Measurements from ENCODE around the gene AQP12A.

AQP12A gene

DNA sequence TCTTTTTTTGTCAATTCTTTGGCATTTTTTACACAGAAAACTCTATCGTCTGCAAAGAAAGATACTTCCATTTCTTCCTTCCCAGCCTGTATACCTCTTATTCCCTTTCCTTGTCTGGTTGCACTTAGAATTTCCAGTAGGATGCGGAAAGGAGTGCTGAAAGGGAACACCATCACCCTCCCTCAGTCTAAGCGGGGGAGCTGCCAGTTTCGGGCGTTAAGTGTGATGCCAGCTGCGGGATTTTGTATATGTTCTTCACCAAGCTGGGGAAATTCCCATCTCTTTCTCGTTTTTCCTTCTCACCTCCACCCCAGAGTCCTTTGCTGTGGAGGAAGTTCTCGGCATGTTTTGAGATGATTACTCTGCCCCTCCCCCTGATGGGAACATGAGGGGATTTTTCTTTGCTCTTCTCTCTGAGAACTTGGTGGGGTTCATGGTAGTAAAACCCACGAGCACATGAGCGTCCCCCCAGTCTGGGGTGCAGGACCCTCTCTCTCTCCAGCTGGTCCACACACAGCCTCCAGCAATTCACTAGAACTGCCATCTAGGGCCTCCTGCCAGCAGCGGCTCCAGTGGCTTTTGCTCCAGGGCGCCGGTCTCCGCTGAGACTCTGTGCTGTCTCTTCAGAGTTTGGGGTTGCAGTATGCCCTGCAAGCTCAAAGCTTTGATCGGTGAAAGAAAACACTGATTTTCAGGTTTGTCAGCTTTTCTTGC is 15.5 kb downstream of the AQP12A start:
- DNase-seq (ENCODE audit: low read depth in 2 of 2): no peak

- no peak for DNase-seq (ENCODE audit: low read depth in 2 of 2)
Observed at GRCh38 chr2:240707821-240708220, 16.2 kb downstream of the AQP12A start.

DNA sequence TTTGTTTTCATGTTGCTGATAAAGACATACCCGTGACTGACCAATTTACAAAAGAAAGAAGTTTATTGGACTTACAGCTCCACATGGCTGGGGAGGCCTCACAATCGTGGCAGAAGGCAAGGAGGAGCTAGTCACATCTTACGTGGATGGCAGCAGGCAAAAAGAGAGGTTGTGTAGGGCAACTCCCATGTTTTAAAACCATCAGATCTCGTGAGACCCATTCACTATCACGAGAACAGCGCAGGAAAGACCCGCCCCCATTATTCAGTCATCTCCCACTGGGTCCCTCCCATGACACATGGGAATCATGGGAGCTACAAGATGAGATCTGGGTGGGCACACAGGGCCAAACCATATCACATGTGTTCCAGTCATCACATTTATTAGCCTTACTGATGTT is 16.8 kb downstream of the AQP12A start:
- DNase-seq (ENCODE audit: low read depth in 2 of 2): no peak

- DNase-seq (ENCODE audit: low read depth in 2 of 2): no peak
Observed at GRCh38 chr2:240711296-240711695, 19.6 kb downstream of the AQP12A start.

DNA sequence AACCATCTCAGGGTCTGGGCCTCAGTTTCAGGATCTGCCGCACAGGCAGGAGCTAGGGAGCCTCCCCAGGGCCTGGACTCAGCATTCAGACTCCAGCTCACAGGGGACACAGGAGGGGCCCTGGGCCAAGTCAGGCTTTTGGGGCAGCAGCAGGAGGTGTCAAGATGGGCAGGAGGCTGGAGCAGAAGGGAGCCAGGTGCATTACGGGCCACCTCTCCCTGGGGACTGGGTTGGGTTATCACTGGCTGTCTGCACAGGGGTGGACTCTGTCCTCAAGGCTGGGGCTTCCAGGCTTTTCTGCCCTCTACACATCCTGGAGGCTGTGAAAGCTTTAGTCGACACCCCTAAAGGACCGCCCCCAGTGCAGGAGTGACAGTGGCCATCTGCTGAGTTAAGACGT is 20.0 kb downstream of the AQP12A start:
- no peak for DNase-seq (ENCODE audit: low read depth in 2 of 2)

GRCh38 chr2:240712121-240712520 is 20.5 kb downstream of the AQP12A start:
- no peak for DNase-seq (ENCODE audit: low read depth in 2 of 2)

- no peak for DNase-seq (ENCODE audit: low read depth in 2 of 2)
Observed at GRCh38 chr2:240713071-240713927, 21.6 kb downstream of the AQP12A start.

DNA sequence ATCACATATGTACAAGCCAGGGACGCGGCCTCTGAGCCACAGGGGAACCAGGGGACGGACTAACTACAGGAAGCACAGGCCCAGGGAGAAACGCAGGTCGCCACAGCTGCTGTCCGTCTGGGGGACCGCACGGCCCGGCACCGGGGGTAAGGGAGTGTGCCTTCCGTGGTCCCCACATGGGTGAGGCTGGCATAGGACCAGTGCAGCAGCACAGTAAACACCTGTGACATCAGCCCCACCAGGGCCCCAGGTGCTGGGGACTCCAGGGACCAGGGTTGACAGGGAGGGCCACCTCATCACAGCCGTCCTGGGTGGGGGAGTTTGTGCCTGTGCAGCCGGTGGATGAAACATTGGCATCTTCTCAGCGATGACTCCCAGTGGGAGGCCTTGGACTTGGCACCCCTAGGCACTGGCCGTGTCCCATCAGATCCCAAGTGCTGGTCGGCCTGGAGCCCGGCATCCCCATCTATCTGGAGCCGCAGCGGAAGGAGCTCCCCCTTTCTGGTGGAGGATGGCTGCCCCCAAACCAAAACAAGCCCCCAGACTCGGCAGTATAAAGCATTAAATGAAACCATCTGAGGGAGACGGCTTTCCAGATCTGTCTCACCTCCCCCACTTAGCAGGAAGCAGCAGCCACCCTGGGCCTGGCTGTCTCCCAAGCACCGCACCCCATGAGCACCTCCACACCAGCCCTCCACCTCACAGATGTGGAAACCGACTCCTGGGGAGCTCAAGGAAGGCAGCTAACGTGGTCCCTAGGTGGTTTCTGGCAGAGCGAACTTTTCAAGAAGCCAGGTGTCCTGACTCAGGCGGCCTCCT is 22.5 kb downstream of the AQP12A start:
- DNase-seq (ENCODE audit: low read depth in 2 of 2): no peak

GRCh38 chr2:240714747-240715725 is 23.4 kb downstream of the AQP12A start:
- no peak for DNase-seq (ENCODE audit: low read depth in 2 of 2)

DNA sequence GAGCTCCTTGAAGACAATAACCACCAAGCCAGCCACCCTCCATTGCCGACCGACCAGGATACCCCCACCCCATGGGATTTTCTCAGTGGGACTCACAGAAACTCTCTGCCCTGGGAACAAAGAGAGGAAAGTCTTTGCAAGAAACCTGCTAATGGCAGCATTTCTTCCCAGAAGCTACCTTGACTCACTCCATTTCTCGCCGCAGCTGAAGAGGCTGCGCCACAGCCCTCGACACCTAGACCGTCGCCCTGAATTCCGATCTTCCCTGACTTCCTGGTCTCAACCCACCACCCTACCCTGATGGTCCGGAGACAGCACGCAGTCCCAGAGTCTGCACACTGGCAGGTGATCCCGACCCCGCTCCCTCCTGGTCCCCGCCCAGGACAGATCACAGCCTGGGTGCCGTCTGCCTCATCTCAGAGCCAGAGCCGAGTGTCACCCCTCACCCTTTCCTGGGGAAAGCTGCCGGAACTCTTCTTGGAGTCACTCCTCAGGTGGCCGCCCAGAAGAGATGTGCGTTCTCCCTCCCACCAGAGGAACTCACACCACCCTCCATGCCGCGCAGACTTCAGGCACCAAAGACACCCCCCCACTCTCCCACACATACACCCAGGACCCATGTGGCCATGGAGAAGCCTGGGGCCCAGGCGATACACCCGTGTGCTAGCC is 24.6 kb downstream of the AQP12A start:
- no peak for DNase-seq (ENCODE audit: low read depth in 2 of 2)

GRCh38 chr2:240717181-240717641 is 25.5 kb downstream of the AQP12A start:
- no peak for DNase-seq (ENCODE audit: low read depth in 2 of 2)

- DNase-seq (ENCODE audit: low read depth in 2 of 2): no peak
Observed at GRCh38 chr2:240717681-240718581, 26.3 kb downstream of the AQP12A start.

DNA sequence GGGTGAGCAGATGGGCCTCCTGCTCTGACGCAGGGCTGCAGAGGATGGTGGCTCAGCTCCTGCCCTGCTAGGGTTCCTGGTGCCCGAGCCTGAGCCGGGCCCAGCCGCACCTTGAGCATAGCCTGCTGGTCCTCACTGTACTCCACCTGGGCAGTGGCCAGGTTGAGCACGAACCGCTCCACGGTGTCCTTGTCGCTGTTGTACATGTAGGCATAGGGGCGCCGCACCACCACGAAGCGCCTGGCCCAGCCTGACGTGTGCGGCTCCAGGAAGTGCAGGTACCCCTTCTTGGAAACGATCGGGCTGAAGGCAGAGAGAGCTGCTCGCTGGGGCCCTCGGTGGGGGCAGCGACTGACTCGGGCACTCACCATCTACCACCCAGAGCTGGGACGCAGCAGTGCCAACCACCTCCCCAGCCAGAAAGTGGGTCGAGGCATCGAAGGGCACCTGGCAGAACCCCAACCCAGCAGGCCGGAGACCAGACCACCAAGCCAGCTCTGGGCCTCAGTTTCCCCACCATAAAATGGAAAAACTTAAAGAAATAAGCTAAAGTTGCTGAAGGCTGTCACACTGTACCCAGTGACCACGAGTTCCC is 27.3 kb downstream of the AQP12A start:
- no peak for DNase-seq (ENCODE audit: low read depth in 2 of 2)

- DNase-seq (ENCODE audit: low read depth in 2 of 2): no peak
Observed at GRCh38 chr2:240719676-240720545, 28.2 kb downstream of the AQP12A start.

- DNase-seq (ENCODE audit: low read depth in 2 of 2): no peak
Observed at GRCh38 chr2:240720686-240721595, 29.3 kb downstream of the AQP12A start.

- DNase-seq (ENCODE audit: low read depth in 2 of 2): no peak
Observed at GRCh38 chr2:240721596-240722180, 30.0 kb downstream of the AQP12A start.

GRCh38 chr2:240722376-240722775 is 30.7 kb downstream of the AQP12A start:
- no peak for DNase-seq (ENCODE audit: low read depth in 2 of 2)

Data from stimulated activated CD4-positive, alpha-beta T cell treated with anti-CD3 and anti-CD28 coated beads, Interleukin-4, amount 100 ng/mL, for 48 hours (primary cell).